HG03342 (cell line): Measurements from ENCODE around the gene TCTA.

Experiments
- ATAC-seq: cut with Tn5 transposase; IDR thresholded peaks from one replicate; pipeline ENCODE4 v1.9.1; 2021; ENCODE audit warnings: mild to moderate bottlenecking, moderate library complexity; ENCODE audit not compliant: unreplicated experiment

The TCTA gene

DNA sequence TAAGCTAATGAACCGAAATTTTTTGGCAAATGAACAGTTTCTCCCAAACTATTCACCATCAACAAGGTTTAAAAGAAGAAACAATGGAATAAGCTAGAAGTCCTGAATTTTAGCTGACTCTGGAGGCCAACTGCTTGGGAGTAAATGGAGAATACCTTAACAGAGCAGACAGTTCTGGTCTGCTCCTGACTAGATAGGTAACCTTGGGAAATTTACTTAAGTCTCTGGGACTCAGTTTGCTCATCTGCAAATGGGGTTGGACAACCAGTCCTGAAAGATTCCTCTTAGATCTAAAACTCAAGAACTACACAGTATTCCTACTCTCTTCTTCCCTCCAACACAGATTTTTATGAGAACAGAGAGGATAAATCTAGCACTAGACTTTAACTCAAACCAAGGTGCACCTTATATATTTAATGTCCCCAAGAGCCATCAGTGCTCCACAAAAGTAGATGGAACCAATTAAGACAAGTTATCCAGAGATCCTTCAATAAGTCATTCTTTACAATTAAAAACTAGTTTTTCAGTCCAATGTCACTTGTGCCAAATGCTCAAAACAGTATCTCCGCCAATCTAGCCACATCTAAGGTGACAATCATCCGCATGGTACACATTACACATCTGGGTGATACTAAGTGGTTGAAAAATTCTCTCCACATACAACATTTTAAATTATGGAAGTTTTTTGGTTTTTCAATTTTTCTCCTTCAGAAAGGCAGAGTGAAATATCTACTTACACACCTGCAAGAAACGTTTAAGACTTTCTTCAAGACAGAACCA is 2.0 kb upstream of the TCTA start:
- ATAC-seq, result no peak

DNA sequence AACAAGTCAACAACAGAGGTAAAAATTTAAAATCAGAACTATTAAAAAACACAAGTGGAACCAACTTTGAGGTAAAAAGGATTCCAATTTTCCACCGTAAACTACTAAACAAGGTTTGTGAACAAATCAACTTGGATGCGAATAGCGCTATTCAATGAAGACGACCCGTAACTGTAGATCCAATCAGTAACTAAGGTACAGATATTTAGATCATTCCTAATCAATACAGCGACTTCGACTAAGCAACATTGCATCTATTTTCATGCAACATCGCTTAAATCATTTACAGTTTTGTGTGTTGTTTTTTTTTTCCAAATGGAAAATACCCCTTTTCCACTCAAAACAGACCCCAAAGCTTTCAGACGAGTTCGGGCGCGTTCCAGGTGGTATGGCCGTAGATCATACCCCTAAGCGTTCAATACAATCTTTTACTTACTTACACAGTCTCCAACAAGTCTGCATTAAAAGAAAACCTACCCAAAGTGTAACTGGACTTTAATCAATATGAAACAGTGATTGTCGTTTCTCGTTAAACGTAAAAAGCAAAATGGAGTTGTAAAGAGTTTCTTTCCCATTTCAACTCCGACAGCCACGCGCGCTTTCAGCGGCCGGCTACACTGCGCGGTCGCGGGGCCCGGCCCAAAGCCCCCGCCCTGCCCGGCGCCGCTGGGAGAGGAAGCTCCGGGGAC is 1.2 kb upstream of the TCTA start:
- no peak for ATAC-seq

DNA sequence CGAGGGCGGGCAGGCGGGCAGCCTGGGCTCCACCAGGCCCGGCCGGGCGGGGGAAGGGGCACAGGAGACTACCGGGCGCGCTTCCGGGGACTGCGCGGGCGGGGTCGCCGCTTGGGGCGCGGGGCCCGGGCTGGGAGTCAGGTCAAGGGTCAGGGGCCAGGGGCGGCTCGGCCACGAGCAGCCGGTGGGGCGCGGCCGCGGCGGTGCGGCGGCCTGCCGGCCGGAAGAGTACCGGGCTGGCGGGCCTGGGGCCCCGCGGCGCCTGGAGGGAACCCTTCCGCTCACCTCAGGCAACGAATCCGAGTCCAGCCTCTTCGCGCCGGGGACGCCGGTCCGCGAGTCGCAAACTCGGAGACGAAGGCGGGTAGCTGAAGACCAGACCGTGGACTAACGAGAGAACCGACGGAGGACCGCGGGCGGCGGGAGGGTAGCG is 672 bp upstream of the TCTA start:
- ATAC-seq, result peak; percentile 26

DNA sequence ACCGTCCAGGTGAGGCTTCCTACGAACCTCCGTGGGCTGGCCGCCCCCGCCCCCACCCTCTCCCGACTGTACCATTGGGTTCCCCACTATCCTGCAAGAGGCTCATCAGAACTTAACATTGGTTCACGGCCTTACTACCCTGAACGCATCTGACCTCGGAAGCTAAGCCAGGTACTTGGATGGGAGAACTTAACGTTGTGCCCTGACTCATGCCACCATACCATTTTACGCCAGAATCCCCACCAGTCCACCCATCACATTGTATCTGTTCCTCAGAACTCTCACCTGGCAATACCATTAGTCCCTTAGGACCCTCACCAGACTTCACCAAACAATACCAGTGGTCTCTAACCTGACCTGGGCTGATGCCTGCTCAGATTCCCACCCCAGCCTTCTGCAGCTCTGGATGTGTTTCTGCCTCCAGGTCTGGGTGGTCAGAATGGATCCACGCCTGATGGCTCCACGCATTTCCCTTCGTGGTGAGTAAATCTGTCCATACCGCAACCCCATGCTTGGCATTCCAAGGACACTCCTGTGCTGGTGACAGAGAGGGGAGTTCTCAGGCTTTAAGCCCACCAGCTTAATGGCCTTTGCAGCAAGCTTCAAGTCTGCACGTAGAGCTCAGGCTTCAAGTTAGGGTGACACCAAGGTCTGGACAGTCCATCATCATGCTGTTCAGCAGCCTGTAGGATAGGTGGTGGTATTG is 562 bp downstream of the TCTA start:
- ATAC-seq, result no peak

DNA sequence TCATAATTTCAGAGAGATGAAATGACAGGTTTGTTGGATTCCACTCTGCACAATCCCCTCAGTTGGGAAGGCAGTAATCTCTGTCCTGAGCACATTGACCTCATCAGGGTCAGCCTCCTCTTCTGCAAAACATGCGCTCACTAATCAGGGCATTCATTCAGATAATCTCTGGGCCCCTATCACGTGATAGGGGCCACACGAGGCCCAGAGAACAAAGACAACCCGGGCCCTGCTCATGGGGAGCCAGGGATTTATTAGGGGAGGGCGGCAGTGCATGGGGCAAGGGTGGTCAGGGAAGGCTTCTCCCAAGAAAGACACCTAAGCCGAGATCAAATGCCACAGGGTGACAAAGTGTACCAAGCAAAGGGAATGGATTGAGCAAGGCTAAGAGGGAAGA is 1.1 kb downstream of the TCTA start:
- no peak for ATAC-seq

DNA sequence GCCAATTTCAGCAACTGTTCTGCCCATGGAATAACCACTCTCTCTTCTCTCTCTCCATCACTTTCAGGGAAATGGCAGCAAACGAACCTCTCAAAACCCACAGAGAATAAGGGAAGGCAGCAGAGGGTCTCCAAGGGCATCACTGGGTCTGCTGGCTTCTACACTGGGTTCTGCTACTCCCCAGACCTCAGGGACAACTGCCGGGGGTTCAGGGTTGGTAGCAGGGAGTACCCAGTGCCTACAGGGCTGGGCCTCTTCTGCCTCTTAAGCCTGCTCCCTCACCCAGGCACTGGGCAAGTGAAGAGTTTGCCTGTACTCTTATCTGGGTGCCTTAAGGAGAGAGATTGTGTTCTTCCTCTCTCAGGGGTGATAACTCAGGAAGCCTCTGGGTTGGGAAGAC is 2.5 kb downstream of the TCTA start:
- no peak for ATAC-seq

DNA sequence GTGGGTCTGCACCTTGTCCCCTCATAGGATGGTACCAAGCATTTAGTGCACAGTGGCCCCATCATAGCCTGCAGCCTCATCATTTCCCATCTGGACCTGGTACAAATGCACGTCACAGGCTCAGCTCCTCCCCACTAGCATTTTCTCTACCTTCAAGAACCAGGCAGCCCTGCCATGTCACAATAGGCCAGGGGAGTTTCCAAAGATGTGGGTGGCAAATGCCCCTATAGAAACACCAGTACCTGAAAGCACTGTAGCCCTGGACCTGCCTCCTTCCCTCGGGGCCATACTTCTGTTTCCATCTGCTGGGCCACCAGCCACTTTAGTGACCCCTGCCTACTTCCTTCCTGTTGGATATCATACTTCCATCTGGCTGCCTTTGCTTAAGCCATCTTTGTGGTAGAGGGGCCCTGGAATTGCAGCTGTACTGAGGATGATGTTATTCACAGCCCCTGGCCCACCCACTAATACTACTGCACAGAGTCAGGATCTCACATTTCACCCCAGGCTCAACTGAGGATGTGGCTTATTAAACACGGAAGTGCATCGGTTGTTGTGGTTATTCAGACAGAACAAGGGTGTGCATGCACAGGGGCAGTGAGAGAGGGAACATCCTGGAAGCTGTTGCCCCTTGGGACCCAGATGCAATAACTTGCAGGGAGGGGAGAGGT is 3.8 kb downstream of the TCTA start:
- ATAC-seq, result no peak

DNA sequence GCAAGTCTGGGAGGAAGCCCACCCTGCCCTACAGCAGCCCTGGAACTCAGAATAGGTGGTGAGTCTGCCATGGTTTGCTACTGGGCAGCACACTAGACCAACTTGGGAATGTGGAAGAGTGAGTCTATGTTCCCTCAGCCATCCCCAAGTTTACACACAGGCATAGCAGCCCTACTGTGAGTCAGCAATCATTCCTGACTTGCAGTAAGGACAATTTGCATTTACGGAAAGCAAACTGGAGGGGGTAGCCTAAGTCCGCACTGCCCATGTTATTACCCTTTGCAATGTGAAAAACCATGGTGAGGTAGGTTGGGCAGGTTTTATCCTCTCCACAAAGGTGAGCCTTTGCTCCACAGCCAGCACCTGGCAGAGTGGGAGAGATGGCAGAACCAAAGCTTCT is 4.6 kb downstream of the TCTA start:
- no peak for ATAC-seq

DNA sequence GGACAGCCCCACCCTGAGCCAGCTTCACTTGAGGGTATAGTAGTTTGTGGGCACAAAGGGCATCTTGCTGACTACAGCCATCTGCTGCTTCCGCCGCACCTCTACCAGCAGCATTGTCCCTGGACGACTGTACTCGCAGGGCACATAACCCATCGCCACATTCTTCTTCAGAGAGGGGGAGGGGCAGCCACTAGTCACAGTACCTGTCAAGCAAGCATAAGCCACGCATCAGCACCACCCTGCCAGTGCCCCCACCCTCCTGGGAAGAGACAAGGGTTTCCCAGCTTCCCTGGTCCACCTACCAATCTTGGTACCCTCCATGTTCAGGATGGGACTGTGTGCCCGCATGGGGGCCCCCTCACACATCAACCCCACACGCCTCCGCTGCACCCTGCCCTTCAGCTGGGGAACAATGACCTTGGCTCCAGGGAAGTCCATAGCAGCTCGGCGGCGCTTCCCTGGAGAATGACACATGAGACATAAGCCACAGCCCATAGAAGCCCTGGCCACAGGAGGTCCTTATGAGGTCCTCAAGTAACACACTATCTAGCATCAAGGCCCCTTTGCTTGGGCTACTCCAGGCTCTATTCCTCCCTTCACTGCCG is 5.4 kb downstream of the TCTA start:
- ATAC-seq, result no peak

DNA sequence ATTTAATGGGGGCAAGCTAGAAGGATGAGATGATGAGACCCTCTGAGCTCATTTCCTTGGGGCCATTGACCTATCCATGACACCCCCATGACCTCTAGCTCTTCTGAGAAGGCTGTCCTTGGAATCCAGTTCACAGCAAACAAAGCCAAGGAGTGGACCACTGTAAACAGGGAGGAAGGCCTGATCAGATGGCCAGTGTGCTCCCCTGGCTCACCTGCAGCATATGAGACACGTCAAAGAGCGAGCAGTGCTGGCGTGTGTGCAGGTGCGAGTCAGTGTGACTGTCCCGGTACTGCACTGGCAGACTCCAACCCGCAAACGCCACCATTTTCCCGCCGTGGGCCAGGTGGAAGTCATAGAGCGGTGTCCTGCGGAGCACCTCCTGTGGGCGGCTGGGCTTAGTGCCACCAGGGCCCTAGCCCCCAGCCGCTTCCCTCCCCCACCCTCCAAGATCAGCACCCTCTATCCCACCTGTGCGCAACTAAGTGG is 9.7 kb downstream of the TCTA start:
- no peak for ATAC-seq

DNA sequence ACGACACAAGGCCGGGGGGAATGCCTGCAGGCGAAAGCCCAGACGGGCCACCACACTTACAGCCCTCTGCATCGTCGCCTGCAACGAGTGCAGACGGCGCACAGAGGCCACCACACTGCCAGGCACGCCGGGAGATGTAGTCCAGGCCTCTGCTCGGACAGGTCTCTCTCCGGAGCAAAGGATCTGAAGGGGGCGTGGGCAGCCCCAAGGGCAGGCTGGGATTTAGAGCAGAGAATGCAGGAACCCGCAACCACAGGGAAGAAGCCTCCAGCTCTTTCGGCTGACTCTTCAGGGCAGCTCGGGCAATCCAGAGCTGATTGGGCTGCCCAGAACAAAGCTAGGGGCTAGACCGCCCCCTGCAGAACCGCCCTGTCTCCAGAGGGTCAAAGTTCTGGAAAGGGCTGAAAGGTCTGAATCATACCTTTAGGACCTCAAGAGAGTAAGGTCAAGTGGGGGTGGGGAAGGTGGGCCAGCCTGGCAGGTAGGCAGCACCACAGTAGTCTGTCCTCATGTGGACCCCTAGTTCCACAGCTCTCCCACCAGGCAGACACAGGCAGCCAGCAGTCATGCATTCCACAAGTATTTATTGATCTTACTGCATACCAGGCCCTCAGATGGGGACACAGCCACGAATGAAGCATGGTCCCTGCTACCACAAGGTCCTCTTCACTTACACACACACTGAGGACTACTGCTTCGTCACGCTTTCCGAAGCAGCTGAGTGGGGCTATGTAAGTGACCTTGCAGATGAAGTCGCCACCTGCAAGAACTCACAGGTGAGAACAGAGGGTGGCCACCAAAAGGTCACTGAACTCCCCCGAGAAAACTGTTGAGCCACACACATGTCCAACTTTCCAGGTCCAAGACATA is 10.4 kb downstream of the TCTA start, which contains the start of gene AMT:
TSS of gene AMT (minus strand) at position 95 of the 870 bp plus-strand sequence. CDS start at position 72, 23 bp downstream.
- no peak for ATAC-seq

DNA sequence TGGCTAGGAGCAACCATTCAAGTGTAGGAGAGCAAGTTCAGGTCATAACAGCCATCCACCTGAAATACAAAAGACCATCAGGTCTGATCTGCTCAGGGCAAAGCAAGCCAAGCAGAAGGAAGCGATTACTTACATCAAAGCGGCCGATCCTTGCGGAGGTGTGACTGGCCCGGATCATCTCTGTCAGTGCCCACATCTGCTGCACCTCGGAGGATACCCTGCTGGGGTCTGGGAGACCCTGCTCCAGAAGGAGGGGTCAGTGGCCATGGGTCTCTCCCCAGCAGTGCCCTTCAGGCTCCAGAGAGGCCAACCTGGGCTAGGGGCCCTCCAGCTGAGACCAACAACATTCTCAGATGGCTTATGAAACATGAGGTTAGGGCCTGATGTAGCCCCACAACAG is 12.6 kb downstream of the TCTA start:
- ATAC-seq, result no peak

DNA sequence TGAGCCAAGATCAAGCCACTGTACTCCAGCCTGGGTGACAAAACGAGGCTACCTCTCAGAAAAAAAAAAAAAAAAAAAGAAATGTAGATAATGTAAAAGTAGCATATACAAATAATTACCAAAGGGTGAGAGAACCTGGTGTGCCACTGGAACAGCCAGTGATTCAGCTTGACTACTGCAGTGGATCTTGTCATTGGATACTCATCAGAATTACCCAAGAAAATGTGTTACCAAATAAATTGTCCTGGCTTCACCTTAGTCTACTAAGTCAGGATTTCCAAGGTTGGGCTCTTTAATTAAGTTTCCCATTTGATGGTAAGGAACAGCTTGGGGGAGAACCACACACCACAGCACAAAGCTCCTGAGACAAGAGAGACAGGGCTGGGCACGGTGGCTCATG is 15.4 kb downstream of the TCTA start:
- ATAC-seq, result no peak

DNA sequence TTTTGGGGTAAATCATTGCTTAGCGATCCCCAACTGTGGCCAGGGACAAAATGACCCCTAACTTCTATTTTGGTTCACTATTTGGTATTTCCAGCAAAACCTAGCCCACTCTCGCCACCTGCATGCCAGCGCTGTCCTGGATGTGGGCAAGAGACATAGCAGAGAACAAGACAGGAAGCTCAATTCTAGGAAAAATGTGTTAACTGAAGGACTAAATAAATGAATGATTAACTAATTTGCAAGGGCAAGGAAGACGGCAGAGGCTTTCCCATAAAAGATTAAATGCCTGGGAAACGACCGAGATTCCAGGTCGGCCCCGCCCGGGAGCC is 16.5 kb downstream of the TCTA start:
- no peak for ATAC-seq

DNA sequence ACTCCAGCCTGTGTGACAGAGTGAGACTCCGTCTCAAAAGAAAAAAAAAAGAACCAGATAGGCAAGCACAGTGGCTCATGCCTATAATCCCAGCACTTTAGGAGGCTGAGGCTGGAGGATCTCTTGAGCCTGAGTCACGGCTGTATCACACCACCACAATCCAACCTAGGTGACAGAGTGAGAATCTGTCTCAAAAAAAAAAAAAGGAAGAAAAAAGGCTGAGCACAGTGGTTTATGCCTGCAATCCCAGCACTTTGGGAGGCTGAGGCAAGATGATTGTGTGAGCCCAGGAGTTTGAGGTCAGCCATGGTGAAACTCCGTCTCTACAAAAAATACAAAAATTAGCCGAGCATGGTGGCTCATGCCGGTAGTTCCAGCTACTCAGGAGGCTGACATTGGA is 22.5 kb downstream of the TCTA start:
- ATAC-seq, result no peak

DNA sequence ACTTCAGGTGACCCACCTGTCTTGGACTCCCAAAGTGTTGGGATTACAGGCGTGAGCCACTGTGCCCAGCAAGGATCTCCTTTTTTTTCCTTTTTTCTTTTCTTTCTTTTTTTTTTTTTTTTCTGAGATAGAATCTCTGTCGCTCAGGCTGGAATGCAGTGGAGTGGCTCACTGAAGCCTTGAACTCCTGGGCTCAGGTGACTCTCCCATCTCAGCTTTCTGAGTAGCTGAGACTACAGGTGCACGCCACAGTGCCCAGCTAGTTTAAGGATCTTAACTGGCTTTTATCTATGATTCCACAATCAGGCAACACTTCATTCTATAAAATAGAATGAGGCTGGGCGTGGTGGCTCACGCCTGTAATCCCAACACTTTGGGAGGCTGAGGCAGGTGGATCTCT is 33.2 kb downstream of the TCTA start:
- no peak for ATAC-seq

DNA sequence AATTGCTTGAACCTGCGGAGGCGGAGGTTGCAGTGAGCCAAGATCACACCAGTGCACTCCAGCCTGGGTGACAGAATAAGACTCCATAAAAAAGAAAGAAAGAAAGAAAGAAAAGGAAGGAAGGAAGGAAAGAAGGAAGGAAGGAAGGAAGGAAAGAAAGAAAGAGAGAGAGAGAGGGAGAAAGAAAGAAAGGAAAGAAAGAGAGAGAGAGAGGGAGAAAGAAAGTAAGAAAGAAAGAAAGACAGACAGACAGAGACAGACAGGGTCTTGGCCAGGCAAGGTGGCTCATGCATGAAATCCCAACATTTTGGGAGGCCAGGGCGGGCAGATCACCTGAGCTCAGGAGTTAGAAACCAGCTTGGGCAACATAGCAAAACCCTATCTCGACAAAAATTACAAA is 41.4 kb downstream of the TCTA start:
- no peak for ATAC-seq

DNA sequence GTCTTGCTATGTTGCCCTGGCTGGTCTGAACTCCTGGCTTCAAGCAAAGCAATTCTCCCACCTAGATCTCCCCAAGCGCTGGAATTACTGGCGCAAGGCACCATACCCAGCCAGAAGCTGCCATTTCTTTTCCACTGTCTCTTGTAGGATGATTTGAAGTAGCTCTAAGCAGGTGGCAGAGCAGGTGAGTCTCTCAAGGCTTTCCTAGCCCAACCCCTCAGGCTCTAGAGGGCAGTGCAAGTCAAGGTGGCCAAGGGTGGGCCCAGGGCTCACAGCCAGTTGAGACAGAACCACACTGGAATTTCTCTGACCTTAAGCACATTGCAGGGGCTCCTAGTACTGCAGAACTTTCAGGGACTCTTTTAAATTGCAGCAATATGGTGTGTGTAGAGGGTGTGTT is 42.2 kb downstream of the TCTA start:
- no peak for ATAC-seq

DNA sequence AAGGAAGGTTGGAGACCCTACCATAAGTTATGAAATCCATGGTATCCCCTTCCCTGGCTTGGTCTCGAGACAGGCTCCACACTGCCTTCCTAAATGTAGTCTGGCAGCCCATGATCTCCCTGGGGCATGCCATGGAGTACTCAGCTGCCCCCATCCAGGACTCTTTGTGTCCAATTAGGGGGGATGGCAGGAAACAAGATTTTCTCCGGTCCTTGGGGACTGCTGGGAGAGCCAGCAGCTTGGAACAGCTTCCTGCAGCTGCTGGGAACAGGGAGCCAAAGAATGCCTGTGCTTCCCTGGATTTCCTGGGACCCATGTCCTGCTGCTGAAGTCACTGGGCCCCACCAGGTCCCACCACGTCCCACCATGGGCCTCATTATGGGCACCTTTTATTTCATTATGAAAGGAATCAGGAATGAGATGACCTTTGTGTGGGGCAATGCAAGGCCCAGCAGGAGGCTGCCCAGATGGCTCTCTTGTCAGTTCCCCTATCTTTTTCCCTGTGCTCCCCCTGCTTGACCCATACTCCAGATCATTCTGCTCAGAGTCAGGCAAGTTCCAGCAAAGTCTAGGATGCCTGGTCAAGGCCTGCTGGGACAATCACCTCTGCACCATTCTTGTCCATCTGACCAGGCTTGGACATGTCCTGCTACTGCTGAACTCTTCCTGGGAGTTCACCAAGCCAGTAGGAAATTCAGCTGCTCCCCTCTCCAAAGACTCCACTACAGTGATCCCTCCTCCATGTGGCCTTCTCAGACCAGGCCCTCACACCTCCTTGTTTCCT is 42.9 kb downstream of the TCTA start:
- ATAC-seq, result no peak
